Measurements from ENCODE around the gene MACROD2.

Gene MACROD2

GRCh38 chr20:15919118-15919517 lies 1923.8 kb downstream of the MACROD2 start:
- no peak for DNase-seq

DNA sequence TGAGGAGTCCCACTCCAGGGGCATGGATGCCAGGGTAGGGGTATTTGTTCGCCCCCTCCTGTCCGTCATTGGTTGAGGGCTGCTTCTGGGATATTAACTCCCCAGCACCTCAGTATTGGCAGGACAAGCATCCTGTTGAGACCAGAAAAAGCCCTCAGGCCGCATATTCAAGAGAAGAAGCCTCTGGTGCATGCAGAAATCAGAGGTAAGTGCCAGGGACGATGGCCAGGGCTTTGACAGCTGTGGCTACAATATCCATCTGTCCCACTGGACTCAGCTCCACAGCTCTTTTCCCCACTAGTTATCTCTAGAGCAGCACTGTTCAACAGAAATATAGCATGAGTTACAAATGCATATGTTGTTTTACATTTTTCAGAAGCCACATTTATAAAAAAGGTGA lies 1926.6 kb downstream of the MACROD2 start:
- DNase-seq = no peak

GRCh38 chr20:15922556-15922955 lies 1927.2 kb downstream of the MACROD2 start:
- no peak for DNase-seq

DNA sequence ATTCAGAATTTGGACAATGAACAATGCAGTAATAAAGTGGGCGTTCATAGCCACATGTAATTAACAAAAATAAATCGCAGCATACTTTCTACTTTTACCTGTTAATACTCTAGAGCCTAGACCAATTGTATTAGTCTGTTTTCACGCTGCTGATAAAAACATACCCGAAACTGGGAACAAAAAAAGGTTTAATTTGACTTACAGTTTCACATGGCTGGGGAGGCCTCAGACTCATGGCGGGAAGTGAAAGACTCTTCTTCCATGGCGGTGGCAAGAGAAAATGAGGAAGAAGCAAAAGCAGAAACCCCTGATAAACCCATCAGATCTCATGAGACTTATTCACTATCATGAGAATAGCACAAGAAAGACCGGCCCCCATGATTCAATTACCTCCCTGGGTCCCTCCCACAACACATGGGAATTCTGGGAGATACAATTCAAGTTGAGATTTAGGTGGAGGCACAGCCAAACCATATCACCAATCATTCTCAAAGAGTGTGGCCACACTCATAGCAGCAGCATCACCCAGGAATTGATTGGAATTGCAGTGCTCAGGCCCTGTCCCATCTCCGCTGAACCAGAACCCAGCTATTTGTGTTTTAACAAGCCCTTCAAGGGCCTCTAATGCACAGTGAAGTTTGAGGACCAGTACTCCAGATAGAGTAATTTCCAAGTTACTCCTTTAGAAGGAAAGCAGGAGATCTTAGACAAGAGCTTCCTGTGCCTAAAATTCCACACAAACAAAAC lies 1927.9 kb downstream of the MACROD2 start:
- no peak for DNase-seq

DNA sequence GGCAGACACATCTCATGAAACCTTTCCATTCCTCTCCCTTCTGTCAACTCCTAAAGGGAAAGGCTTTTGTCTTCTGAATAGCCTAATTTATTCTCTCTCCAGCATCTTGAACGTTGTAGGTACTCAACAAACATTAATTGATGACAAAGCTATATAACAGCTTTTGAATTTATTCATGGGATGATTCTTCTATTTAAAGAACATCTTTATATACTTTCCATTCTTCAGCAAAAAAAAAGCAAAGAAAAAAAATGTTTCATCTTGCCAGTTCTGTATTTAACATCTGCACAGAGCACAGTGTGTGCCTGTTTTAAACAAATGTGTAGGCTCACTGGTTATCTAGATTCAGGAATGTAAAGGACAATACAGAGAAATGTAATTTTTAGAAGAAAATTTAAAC lies 1929.2 kb downstream of the MACROD2 start:
- no peak for DNase-seq

DNA sequence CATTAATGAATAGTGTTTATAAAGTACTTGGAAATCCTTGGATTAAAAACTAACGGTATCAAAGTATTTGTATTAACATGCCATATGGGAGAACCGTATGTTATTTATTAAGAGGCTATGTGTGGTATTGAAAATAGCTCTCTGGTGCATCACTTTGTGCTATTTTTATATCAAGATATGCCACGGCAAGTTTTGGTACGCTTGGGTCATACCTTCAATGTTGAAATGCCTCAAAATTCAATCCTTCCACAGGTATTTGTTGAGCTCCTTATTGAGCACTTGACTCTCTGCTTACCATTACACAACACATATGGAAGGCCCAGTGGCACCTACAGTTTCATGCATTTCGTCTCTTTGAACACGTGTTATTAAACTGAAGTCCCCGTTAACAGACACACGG lies 1930.1 kb downstream of the MACROD2 start:
- no peak for DNase-seq

DNA sequence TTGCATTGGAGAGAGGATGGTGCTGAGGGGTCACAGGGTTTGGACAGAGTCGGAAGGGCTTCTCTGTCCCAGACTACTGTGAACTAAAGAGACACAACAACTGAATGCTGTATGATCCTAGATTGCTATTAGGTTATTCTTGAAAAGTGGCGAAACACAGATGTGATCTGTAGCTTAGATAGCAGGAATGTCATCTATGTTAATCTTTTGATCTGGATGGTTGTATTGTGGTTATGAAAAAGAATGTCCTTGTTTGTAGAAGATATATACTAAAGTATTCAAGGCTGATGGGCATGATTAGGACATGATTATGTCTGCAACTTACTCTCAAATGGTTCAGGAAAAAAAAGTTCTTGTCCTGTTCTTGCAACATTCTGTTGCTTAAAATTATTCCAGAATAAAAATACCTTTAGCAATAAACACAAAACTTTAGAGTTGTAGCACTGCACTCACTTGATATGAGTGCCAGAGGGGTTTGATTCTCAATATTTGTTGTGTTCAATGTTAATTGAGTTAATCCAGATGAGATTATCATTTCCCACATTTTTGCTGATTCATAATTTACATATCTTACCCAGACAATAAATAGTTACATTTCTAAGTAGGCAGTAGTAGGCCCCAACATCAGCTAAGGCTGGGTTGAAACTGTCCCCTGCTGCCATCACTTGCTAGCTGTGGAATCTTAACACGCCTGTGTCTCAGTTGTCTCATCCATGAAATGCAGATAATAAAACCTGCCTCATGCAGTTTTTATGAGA lies 1932.8 kb downstream of the MACROD2 start:
- DNase-seq = no peak

DNA sequence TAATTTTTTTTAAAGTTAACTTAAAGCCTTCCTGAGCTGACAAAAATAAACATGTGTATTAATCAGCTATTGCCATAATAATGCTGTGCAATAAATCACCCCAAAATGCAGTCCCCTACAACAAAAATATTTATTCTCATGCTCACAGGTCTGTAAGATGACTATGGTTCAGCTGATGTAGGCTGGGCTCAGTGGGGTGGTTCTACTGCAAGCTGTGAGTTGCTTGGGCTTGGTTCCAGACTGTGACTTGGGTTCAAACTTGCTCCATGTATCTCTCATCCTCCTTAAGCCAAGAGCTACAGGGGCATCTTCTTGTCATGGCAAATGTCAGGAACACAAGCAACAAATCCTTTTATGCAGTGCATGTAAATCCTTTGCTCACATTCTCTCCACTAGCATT lies 1933.6 kb downstream of the MACROD2 start:
- DNase-seq = no peak

DNA sequence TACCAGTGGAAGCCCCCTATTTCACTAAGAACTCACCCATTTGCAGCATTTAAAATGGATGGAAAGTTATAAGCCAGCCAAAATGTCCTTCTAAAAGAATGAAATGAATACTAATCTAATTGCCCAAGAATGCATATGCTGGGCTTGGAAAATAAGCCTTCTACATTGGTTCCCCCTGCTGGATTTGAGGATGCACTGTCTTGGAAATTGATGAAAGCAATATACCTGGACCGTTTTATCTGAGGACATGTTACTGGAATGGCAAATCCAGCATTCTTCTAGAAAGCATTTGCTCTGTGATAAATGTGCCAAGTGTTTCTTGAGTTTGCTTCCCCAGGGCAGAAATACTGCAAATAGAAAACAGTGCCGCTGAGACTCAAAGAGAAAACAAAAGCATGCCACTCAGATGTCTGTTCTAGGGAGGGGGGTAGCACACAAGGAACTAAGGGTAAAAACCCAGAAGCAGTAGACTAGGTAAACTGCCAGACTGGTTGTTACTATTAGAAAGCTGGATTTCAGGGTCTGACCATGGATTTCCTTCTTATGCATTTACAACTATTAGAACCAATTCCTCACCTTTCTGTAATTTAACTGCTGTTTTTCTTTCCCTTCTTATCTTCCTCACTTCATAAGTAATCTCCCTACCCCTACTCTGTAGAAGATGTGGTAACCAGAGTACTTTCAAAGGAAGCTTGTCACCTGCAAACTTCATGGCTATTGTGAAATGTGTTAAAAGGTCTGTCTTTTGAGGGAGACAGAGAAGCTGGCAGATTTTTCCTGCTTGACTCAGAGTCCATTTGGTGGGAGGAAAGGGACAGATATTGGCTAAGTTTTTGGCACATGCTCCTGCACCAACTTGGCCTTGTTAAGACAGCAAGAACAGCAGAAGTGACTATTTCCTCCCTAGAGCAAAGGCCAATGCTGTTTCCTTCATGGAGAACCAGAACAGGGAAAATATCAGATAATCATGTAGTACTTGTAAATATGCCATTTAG lies 1935.3 kb downstream of the MACROD2 start:
- no peak for DNase-seq

DNA sequence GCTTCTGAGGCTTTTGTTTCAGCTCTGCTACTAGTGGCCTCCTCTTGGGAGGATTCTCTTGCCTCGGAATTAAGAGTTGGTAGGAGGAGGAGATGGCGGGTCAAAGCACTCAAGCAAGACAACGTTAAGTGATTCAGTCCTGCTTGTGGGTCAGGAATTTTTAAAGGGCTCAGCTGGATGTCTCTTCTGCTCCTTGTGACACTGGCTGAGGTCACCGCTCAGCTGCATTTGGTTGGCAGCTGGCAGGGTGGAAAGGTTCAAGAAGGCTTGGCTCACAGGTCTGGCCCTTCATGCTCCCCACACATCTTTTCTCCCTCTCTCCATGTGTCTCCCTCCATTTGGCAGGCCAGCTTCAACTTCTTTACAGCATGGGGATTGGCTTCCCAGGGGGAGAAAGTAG lies 1936.6 kb downstream of the MACROD2 start:
- DNase-seq = no peak

- DNase-seq = no peak
Measured at GRCh38 chr20:15937179-15937578, 1941.9 kb downstream of the MACROD2 start.

DNA sequence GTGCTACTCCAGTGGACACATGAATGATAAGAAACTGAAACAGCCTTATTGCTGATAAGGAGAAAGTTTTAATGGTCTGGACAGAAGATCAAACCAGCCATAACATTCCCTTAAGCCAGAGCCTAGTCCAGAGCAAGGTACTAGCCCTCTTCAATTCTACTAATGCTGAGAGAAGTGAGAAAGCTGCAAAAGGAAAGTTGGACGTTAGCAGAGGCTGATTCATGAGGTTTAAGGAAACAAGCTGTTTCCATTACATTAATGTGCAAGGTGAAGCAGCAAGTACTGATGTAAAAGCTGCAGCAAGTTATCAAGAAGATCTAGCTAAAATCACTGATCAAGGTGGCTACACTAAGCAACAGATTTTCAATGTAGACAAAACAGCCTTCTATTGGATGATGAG lies 1943.5 kb downstream of the MACROD2 start:
- no peak for DNase-seq

- no peak for DNase-seq
Measured at GRCh38 chr20:15940127-15940526, 1944.8 kb downstream of the MACROD2 start.

DNA sequence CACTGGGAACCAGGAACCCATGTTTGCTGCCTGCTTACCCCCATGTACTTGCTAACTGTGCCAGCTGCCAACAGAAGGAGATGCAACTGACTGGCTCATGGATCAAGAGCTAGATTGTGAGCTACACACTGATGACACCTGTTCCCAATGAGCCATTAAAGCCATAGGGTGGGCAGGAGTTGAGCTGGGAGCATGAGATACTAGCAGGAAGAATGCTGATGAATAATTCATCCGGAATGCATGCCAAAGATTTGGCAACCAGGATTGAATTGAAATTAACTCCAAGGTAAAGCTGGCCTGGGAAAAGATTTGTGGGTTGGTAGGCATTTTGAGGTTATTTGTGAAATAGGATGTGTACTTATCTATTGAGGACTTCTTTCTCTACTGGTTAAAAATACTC lies 1946.8 kb downstream of the MACROD2 start:
- DNase-seq = no peak

GRCh38 chr20:15945289-15945688 lies 1950.0 kb downstream of the MACROD2 start:
- no peak for DNase-seq

- no peak for DNase-seq
Measured at GRCh38 chr20:15949391-15949790, 1954.1 kb downstream of the MACROD2 start.

GRCh38 chr20:15951658-15952057 lies 1956.3 kb downstream of the MACROD2 start:
- no peak for DNase-seq

DNA sequence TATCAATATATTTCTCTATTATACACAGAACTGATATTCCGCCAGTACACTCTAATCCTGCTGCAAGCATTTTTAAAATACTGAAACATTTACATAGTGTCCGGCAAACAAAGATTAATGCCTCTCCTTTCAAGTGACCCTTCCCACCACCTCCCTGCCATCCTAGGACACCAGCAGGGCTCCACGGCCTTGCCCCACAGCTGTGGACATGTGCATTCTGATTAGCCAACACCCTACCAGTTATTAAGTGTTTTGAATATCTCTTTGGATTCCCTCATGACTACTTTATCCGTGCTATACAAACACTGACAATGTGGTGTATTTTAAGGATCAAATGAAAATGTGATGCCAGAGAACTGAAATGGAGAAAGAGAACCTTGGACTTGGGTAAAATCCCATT lies 1962.8 kb downstream of the MACROD2 start:
- no peak for DNase-seq

GRCh38 chr20:15965165-15965564 lies 1969.8 kb downstream of the MACROD2 start:
- DNase-seq = no peak

DNA sequence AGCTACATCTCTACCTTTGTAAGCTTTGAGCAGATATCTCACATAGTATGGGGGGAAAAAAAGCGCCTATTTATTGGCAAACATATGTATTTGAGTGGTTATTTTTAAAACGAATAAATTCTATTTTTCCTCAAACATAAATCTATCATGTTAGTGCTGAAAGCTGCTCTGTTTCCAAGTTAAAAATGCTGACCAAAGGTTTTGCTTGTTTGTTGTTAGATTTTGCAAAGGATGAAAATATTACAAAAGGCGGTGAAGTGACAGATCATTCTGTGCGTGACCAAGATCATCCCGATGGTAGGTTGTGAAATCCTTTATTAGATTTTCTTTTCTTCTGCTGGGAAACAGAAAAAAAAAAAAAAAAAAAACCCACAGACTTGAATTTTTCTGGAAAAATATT lies 1972.0 kb downstream of the MACROD2 start:
- no peak for DNase-seq

DNA sequence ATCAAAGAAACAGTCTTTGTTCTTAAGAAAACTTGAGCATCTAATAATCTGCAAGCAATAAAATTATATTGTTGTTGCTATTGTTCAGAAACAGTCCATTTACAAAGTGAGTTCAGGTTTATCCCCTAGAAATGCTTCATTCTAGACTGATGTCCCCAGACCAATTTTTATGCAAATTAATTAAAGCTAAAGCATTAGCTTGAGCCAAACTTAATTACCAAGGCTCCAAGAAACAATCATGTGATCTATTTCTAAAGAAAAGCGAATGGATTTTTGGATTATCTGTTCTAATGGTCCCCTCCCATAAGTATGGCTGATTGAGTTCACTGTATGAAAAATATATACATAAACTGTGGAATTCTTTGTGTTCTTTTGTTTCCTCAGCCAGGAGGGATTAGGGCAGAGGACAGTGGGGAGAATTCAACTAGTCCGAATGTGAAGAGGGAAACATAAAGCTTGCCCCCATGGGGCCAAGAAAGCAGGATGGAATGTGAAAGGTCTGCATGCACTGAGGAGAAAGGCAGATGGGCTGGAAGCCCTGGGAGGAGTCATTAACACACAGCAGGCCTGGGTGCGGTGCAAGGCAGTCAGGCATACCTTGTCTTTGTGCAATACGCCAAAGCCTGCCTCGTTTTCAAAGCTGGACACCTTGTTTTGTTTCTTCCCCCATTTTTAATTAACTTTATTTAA lies 1980.9 kb downstream of the MACROD2 start:
- no peak for DNase-seq

GRCh38 chr20:15977026-15977425 lies 1981.7 kb downstream of the MACROD2 start:
- DNase-seq = no peak

- no peak for DNase-seq
Measured at GRCh38 chr20:15977758-15978157, 1982.4 kb downstream of the MACROD2 start.
